CD14-positive monocyte (primary cell): ENCODE measurements around the gene KCNE3. TPM values are rescaled to one million over a fixed set of nuclear protein-coding genes. Genes with fewer than 3 reads are reported as not detected.

Experiments used
- DNase-seq, 3 donors: peaks; one replicate each; pipeline ENCODE4 v3.0.0-alpha.2; 2011 to 2022
- H2AFZ ChIP-seq: 2 replicates; pipeline ENCODE4 v1.6.0; 2012; ENCODE audit warnings: mild to moderate bottlenecking, low read depth, low read length, inconsistent platforms; ENCODE audit not compliant: insufficient read depth, poor library complexity, severe bottlenecking
- H3K27ac ChIP-seq, 2 donors: 1 replicate in 1 of 2; 2 replicates in 1 of 2; pipeline ENCODE4 v1.5.1; 2012 to 2013; ENCODE audit warnings: low read length in 2 of 2, control low read depth in 1 of 2, inconsistent platforms in 1 of 2, low read depth in 1 of 2, mild to moderate bottlenecking in 1 of 2
- H3K27me3 ChIP-seq, 2 donors: one replicate each; pipeline versions ENCODE4 v1.6.0 to v1.6.1; 2011 to 2013; ENCODE audit warnings: low read length in 2 of 2; ENCODE audit not compliant: control insufficient read depth in 2 of 2, insufficient read depth in 2 of 2
- H3K36me3 ChIP-seq, 2 donors: replicated peaks in 1 of 2; 1 replicate in 1 of 2; 2 replicates in 1 of 2; pipeline versions ENCODE4 v1.5.1 to v1.6.1; 2012 to 2013; ENCODE audit warnings: low read length in 2 of 2, control low read depth in 1 of 2, inconsistent platforms in 1 of 2, mild to moderate bottlenecking in 1 of 2; ENCODE audit not compliant: insufficient read depth in 2 of 2, control insufficient read depth in 1 of 2
- H3K4me1 ChIP-seq, 2 donors: 1 replicate in 1 of 2; 2 replicates in 1 of 2; pipeline versions ENCODE4 v1.5.1 to v1.6.1; 2012 to 2013; ENCODE audit warnings: low read length in 2 of 2, control low read depth in 1 of 2, inconsistent platforms in 1 of 2, mild to moderate bottlenecking in 1 of 2, moderate library complexity in 1 of 2; ENCODE audit not compliant: insufficient read depth in 2 of 2, control insufficient read depth in 1 of 2
- H3K4me2 ChIP-seq: replicated peaks from 2 replicates; pipeline ENCODE3; 2012; ENCODE audit warnings: low read length, moderate library complexity, mild to moderate bottlenecking; ENCODE audit not compliant: poor library complexity, severe bottlenecking; ENCODE audit errors: extremely low read depth
- H3K4me3 ChIP-seq, 3 experiments: fragments of 200-600 bp in 1 of 3; sonication (generic) in 1 of 3; replicated peaks in 1 of 3; 1 replicate in 2 of 3; 2 replicates in 1 of 3; pipeline ENCODE4 v1.5.1; 2011 to 2013; ENCODE audit warnings: low read length in 3 of 3, mild to moderate bottlenecking in 3 of 3, control low read depth in 2 of 3, low read depth in 2 of 3, inconsistent platforms in 1 of 3, moderate library complexity in 1 of 3
- H3K79me2 ChIP-seq: 2 replicates; pipeline ENCODE4 v1.6.0; 2012; ENCODE audit warnings: mild to moderate bottlenecking, control low read depth, inconsistent platforms, low read length, moderate library complexity; ENCODE audit not compliant: insufficient read depth
- H3K9ac ChIP-seq: 2 replicates; pipeline ENCODE4 v1.6.0; 2017; ENCODE audit warnings: low read length, mild to moderate bottlenecking; ENCODE audit not compliant: insufficient read depth, poor library complexity, severe bottlenecking
- H3K9me3 ChIP-seq, 2 donors: replicated peaks in 1 of 2; 1 replicate in 1 of 2; 2 replicates in 1 of 2; pipeline versions ENCODE4 v1.5.1 to v1.6.1; 2012 to 2013; ENCODE audit warnings: low read length in 2 of 2, control low read depth in 1 of 2; ENCODE audit not compliant: control insufficient read depth in 1 of 2, insufficient read depth in 1 of 2
- H4K20me1 ChIP-seq: 2 replicates; pipeline ENCODE4 v1.6.0; 2012; ENCODE audit warnings: mild to moderate bottlenecking, low read length, control low read depth, moderate library complexity; ENCODE audit not compliant: insufficient read depth
- H3K27ac Mint-ChIP-seq, 7 donors: one replicate each; pipeline ENCODE4 v1.8.0; 2020; ENCODE audit warnings: mild to moderate bottlenecking in 7 of 7, mixed read lengths in 7 of 7, moderate library complexity in 6 of 7, inconsistent platforms in 2 of 7
- H3K27me3 Mint-ChIP-seq, 3 donors: one replicate each; pipeline ENCODE4 v1.8.0; 2021 to 2022; ENCODE audit warnings: low read depth in 3 of 3, mild to moderate bottlenecking in 3 of 3, mixed read lengths in 3 of 3, moderate library complexity in 3 of 3, inconsistent platforms in 1 of 3
- H3K36me3 Mint-ChIP-seq, 2 donors: one replicate each; pipeline ENCODE4 v1.8.0; 2020; ENCODE audit warnings: mixed read lengths in 2 of 2, inconsistent platforms in 1 of 2, mild to moderate bottlenecking in 1 of 2
- H3K4me1 Mint-ChIP-seq: one replicate; pipeline ENCODE4 v1.8.0; 2020; ENCODE audit warnings: mild to moderate bottlenecking, mixed read lengths
- H3K4me3 Mint-ChIP-seq, 2 donors: one replicate each; pipeline ENCODE4 v1.8.0; 2020; ENCODE audit warnings: mild to moderate bottlenecking in 2 of 2, mixed read lengths in 2 of 2, moderate library complexity in 1 of 2
- H3K9me3 Mint-ChIP-seq, 7 donors: one replicate each; pipeline ENCODE4 v1.8.0; 2020 to 2022; ENCODE audit warnings: mixed read lengths in 7 of 7, mild to moderate bottlenecking in 6 of 7, moderate library complexity in 6 of 7, inconsistent platforms in 2 of 7
- CTCF ChIP-seq: fragments of 200-600 bp; IDR thresholded peaks from one replicate; pipeline ENCODE4 v1.8.0; 2022; ENCODE audit warnings: antibody characterized with exemption, mild to moderate bottlenecking
- WGBS: methylation state at CpG from one replicate; pipeline ENCODE4 v1.1.5; 2013; ENCODE audit warnings: missing lambda C conversion rate; ENCODE audit not compliant: insufficient coverage; 5-methylcytosine and 5-hydroxymethylcytosine counted together
- intact Hi-C, 2 donors: fragments of 100-400 bp; cut with micrococcal nuclease; formaldehyde crosslinking; loops; one replicate each; pipeline versions ENCODE4 v1.15.0 to v1.15.1; 2023
- polyA plus RNA-seq, 3 donors: library from polyadenylated mRNA; depleted of rRNA in 1 of 3; unstranded in 2 of 3; stranded (reverse) in 1 of 3; fragments of 300-500 nt in 2 of 3; fragments of >200 nt in 1 of 3; fragmentation: Illumina TruSeq in 2 of 3; gene quantifications; 1 replicate in 2 of 3; 2 replicates in 1 of 3; pipeline ENCODE4 v1.2.3, GENCODE V29; 2012 to 2021

KCNE3 gene
- polyA plus RNA-seq, 3 donors, result 29.9 to 76.6 (median 41.0) TPM

GRCh38 chr11:74427384-74427886, 39.9 kb downstream of the KCNE3 start:
- no peaks in the 10 kb centered on the region for H3K4me1 Mint-ChIP-seq
- no peak overlapping the region for H3K4me3 Mint-ChIP-seq
- H3K4me2 ChIP-seq, result no peak overlapping the region
- peaks cover 4 to 22% (median 18%) of the 10 kb centered on the region in 7 donors for H3K9me3 Mint-ChIP-seq
- TF ChIP-seq CTCF, result no peak
- 100% methylated on average over 2 of the region's 4 CpGs for WGBS
- no peak overlapping the region for H3K9ac ChIP-seq
- no peaks in the 10 kb centered on the region for H3K4me1 ChIP-seq
- no peak overlapping the region for H3K4me3 ChIP-seq
- no peaks in the 10 kb centered on the region for H3K36me3 ChIP-seq
- H3K79me2 ChIP-seq, result no peaks in the 10 kb centered on the region
- no peak overlapping the region for H3K27ac ChIP-seq
- H3K27me3 ChIP-seq, result no peaks in the 10 kb centered on the region
- no peaks in the 10 kb centered on the region for H4K20me1 ChIP-seq
- H2AFZ ChIP-seq, result no peak overlapping the region
- peaks cover 0 to 1% (median 0%) of the 10 kb centered on the region in 3 donors for H3K27me3 Mint-ChIP-seq
- no peak for DNase-seq
- H3K27ac Mint-ChIP-seq, result no peak overlapping the region
- intact Hi-C loops, result no loop called here
- H3K9me3 ChIP-seq, result peaks cover 0 to 21% of the 10 kb centered on the region in 2 donors
- H3K36me3 Mint-ChIP-seq, result no peaks in the 10 kb centered on the region

GRCh38 chr11:74425100-74425499, 42.2 kb downstream of the KCNE3 start:
- H3K4me3 ChIP-seq, result no peak overlapping the region
- no peaks in the 10 kb centered on the region for H3K79me2 ChIP-seq
- Mint-ChIP-seq H3K27me3 (no peaks in the 10 kb centered on the region), H3K27ac (peak overlapping the region in 1 of 7 donors; percentile 13), H3K4me3 (no peak overlapping the region), H3K36me3 (no peaks in the 10 kb centered on the region), H3K9me3 (peaks cover 4 to 22% (median 18%) of the 10 kb centered on the region in 7 donors), H3K4me1 (no peaks in the 10 kb centered on the region)
- no peak for TF ChIP-seq CTCF
- no peaks in the 10 kb centered on the region for H3K4me1 ChIP-seq
- H3K4me2 ChIP-seq, result no peak overlapping the region
- no peak overlapping the region for H3K9ac ChIP-seq
- no peaks in the 10 kb centered on the region for H4K20me1 ChIP-seq
- no peaks in the 10 kb centered on the region for H3K36me3 ChIP-seq
- H3K9me3 ChIP-seq, result peaks cover 0 to 21% of the 10 kb centered on the region in 2 donors
- H2AFZ ChIP-seq, result no peak overlapping the region
- no peak for DNase-seq
- H3K27me3 ChIP-seq, result no peaks in the 10 kb centered on the region
- H3K27ac ChIP-seq, result no peak overlapping the region
- intact Hi-C loops, result no loop called here
